Measurements from ENCODE around the gene ZEB2.

The ZEB2 gene

GRCh38 chr2:144500563-144500962 lies 19.4 kb downstream of the ZEB2 start:
- H3K9ac ChIP-seq (ENCODE audit: low read depth, low read length) = no peak overlapping the region
- no peaks in the 10 kb centered on the region for H3K27me3 ChIP-seq (ENCODE audit: control insufficient read depth, insufficient read depth, low read length)
- H3K4me3 ChIP-seq (ENCODE audit: low read depth, low read length) = no peak overlapping the region
- H3K4me1 ChIP-seq (ENCODE audit: control insufficient read depth, insufficient read depth, low read length) = peaks cover 14% of the 10 kb centered on the region
- no peaks in the 10 kb centered on the region for H3K36me3 ChIP-seq (ENCODE audit: control insufficient read depth, insufficient read depth, low read length)
- H3K9me3 ChIP-seq (ENCODE audit: control insufficient read depth, insufficient read depth, low read length) = no peaks in the 10 kb centered on the region

- Histone ChIP-seq H3K4me3 (ENCODE audit: low read depth, low read length) (no peak overlapping the region), H3K27me3 (ENCODE audit: control insufficient read depth, insufficient read depth, low read length) (no peaks in the 10 kb centered on the region), H3K9ac (ENCODE audit: low read depth, low read length) (no peak overlapping the region), H3K9me3 (ENCODE audit: control insufficient read depth, insufficient read depth, low read length) (no peaks in the 10 kb centered on the region), H3K4me1 (ENCODE audit: control insufficient read depth, insufficient read depth, low read length) (no peaks in the 10 kb centered on the region), H3K36me3 (ENCODE audit: control insufficient read depth, insufficient read depth, low read length) (no peaks in the 10 kb centered on the region)
Observed at GRCh38 chr2:144498277-144498676, 21.6 kb downstream of the ZEB2 start.

- Histone ChIP-seq H3K9ac (ENCODE audit: low read depth, low read length) (no peak overlapping the region), H3K9me3 (ENCODE audit: control insufficient read depth, insufficient read depth, low read length) (no peaks in the 10 kb centered on the region), H3K4me1 (ENCODE audit: control insufficient read depth, insufficient read depth, low read length) (no peaks in the 10 kb centered on the region), H3K27me3 (ENCODE audit: control insufficient read depth, insufficient read depth, low read length) (no peaks in the 10 kb centered on the region), H3K4me3 (ENCODE audit: low read depth, low read length) (no peak overlapping the region), H3K36me3 (ENCODE audit: control insufficient read depth, insufficient read depth, low read length) (no peaks in the 10 kb centered on the region)
Observed at GRCh38 chr2:144496977-144497598, 22.8 kb downstream of the ZEB2 start.

- Histone ChIP-seq H3K36me3 (ENCODE audit: control insufficient read depth, insufficient read depth, low read length) (no peaks in the 10 kb centered on the region), H3K4me1 (ENCODE audit: control insufficient read depth, insufficient read depth, low read length) (no peaks in the 10 kb centered on the region), H3K27me3 (ENCODE audit: control insufficient read depth, insufficient read depth, low read length) (no peaks in the 10 kb centered on the region), H3K4me3 (ENCODE audit: low read depth, low read length) (no peak overlapping the region), H3K9me3 (ENCODE audit: control insufficient read depth, insufficient read depth, low read length) (no peaks in the 10 kb centered on the region), H3K9ac (ENCODE audit: low read depth, low read length) (no peak overlapping the region)
Observed at GRCh38 chr2:144496092-144496976, 23.6 kb downstream of the ZEB2 start.

GRCh38 chr2:144495227-144496091 lies 24.5 kb downstream of the ZEB2 start:
- H3K4me1 ChIP-seq (ENCODE audit: control insufficient read depth, insufficient read depth, low read length) = no peaks in the 10 kb centered on the region
- H3K4me3 ChIP-seq (ENCODE audit: low read depth, low read length) = no peak overlapping the region
- H3K9ac ChIP-seq (ENCODE audit: low read depth, low read length) = no peak overlapping the region
- no peaks in the 10 kb centered on the region for H3K36me3 ChIP-seq (ENCODE audit: control insufficient read depth, insufficient read depth, low read length)
- H3K9me3 ChIP-seq (ENCODE audit: control insufficient read depth, insufficient read depth, low read length) = no peaks in the 10 kb centered on the region
- no peaks in the 10 kb centered on the region for H3K27me3 ChIP-seq (ENCODE audit: control insufficient read depth, insufficient read depth, low read length)

GRCh38 chr2:144493027-144493809 lies 26.7 kb downstream of the ZEB2 start:
- H3K4me1 ChIP-seq (ENCODE audit: control insufficient read depth, insufficient read depth, low read length) = no peaks in the 10 kb centered on the region
- H3K36me3 ChIP-seq (ENCODE audit: control insufficient read depth, insufficient read depth, low read length) = no peaks in the 10 kb centered on the region
- H3K9ac ChIP-seq (ENCODE audit: low read depth, low read length) = no peak overlapping the region
- no peak overlapping the region for H3K4me3 ChIP-seq (ENCODE audit: low read depth, low read length)
- no peaks in the 10 kb centered on the region for H3K27me3 ChIP-seq (ENCODE audit: control insufficient read depth, insufficient read depth, low read length)
- H3K9me3 ChIP-seq (ENCODE audit: control insufficient read depth, insufficient read depth, low read length) = no peaks in the 10 kb centered on the region

- Histone ChIP-seq H3K4me1 (ENCODE audit: control insufficient read depth, insufficient read depth, low read length) (no peaks in the 10 kb centered on the region), H3K27me3 (ENCODE audit: control insufficient read depth, insufficient read depth, low read length) (no peaks in the 10 kb centered on the region), H3K4me3 (ENCODE audit: low read depth, low read length) (no peak overlapping the region), H3K36me3 (ENCODE audit: control insufficient read depth, insufficient read depth, low read length) (no peaks in the 10 kb centered on the region), H3K9me3 (ENCODE audit: control insufficient read depth, insufficient read depth, low read length) (no peaks in the 10 kb centered on the region), H3K9ac (ENCODE audit: low read depth, low read length) (no peak overlapping the region)
Observed at GRCh38 chr2:144490857-144491256, 29.1 kb downstream of the ZEB2 start.

- no peaks in the 10 kb centered on the region for H3K27me3 ChIP-seq (ENCODE audit: control insufficient read depth, insufficient read depth, low read length)
- H3K9ac ChIP-seq (ENCODE audit: low read depth, low read length) = no peak overlapping the region
- H3K4me3 ChIP-seq (ENCODE audit: low read depth, low read length) = no peak overlapping the region
- H3K4me1 ChIP-seq (ENCODE audit: control insufficient read depth, insufficient read depth, low read length) = no peaks in the 10 kb centered on the region
- H3K9me3 ChIP-seq (ENCODE audit: control insufficient read depth, insufficient read depth, low read length) = no peaks in the 10 kb centered on the region
- H3K36me3 ChIP-seq (ENCODE audit: control insufficient read depth, insufficient read depth, low read length) = no peaks in the 10 kb centered on the region
Observed at GRCh38 chr2:144490017-144490416, 29.9 kb downstream of the ZEB2 start.

- Histone ChIP-seq H3K27me3 (ENCODE audit: control insufficient read depth, insufficient read depth, low read length) (no peaks in the 10 kb centered on the region), H3K36me3 (ENCODE audit: control insufficient read depth, insufficient read depth, low read length) (no peaks in the 10 kb centered on the region), H3K4me1 (ENCODE audit: control insufficient read depth, insufficient read depth, low read length) (no peaks in the 10 kb centered on the region), H3K9ac (ENCODE audit: low read depth, low read length) (no peak overlapping the region), H3K9me3 (ENCODE audit: control insufficient read depth, insufficient read depth, low read length) (no peaks in the 10 kb centered on the region), H3K4me3 (ENCODE audit: low read depth, low read length) (no peak overlapping the region)
Observed at GRCh38 chr2:144489315-144489916, 30.5 kb downstream of the ZEB2 start.

- Histone ChIP-seq H3K4me1 (ENCODE audit: control insufficient read depth, insufficient read depth, low read length) (peaks cover 8% of the 10 kb centered on the region), H3K9ac (ENCODE audit: low read depth, low read length) (no peak overlapping the region), H3K36me3 (ENCODE audit: control insufficient read depth, insufficient read depth, low read length) (no peaks in the 10 kb centered on the region), H3K27me3 (ENCODE audit: control insufficient read depth, insufficient read depth, low read length) (no peaks in the 10 kb centered on the region), H3K9me3 (ENCODE audit: control insufficient read depth, insufficient read depth, low read length) (no peaks in the 10 kb centered on the region), H3K4me3 (ENCODE audit: low read depth, low read length) (no peak overlapping the region)
Observed at GRCh38 chr2:144484201-144484948, 35.5 kb downstream of the ZEB2 start.
